IMR-90 (cell line): ENCODE data around the gene OPN4.

Experiments
- BHLHE40 ChIP-seq: fragments of 150-350 bp; IDR thresholded peaks from 2 replicates; pipeline ENCODE4 v1.6.1; 2016; ENCODE audit warnings: mild to moderate bottlenecking, low read depth, low read length
- CHD1 ChIP-seq: IDR thresholded peaks from 2 replicates; pipeline ENCODE4 v1.6.1; 2012; ENCODE audit warnings: low read depth, low read length, improper control_type of control experiment
- CTCF ChIP-seq: conservative IDR thresholded peaks from 2 replicates; pipeline ENCODE4 v1.5.1; 2012; ENCODE audit warnings: mild to moderate bottlenecking, low read depth, low read length, improper control_type of control experiment
- MAFK ChIP-seq: IDR thresholded peaks from 2 replicates; pipeline ENCODE4 v1.6.1; 2012; ENCODE audit warnings: low read depth, low read length, improper control_type of control experiment
- POLR2A ChIP-seq: IDR thresholded peaks from 2 replicates; pipeline ENCODE4 v1.6.1; 2012; ENCODE audit warnings: mild to moderate bottlenecking, low read depth, low read length
- RAD21 ChIP-seq: IDR thresholded peaks from 2 replicates; pipeline ENCODE4 v1.6.1; 2012; ENCODE audit warnings: low read length, improper control_type of control experiment
- RCOR1 ChIP-seq: IDR thresholded peaks from 2 replicates; pipeline ENCODE4 v1.6.1; 2012; ENCODE audit warnings: mild to moderate bottlenecking, low read length, improper control_type of control experiment; ENCODE audit not compliant: insufficient replicate concordance
- RFX5 ChIP-seq: IDR thresholded peaks from 2 replicates; pipeline ENCODE4 v1.8.0; 2012; ENCODE audit warnings: low read depth, mild to moderate bottlenecking, low read length, moderate library complexity
- TF ChIP-seq, protein P1 (sequence below): fragments of 150-350 bp; IDR thresholded peaks from 2 replicates; pipeline ENCODE4 v1.6.1; 2017; ENCODE audit warnings: mild to moderate bottlenecking, antibody characterized with exemption, low read length, low read depth

- TF ChIP-seq CTCF (no peak), BHLHE40 (no peak), RFX5 (no peak), POLR2A (no peak), MAFK (no peak), CHD1 (no peak), RAD21 (no peak), RCOR1 (no peak)
- TF ChIP-seq, protein P1, sequence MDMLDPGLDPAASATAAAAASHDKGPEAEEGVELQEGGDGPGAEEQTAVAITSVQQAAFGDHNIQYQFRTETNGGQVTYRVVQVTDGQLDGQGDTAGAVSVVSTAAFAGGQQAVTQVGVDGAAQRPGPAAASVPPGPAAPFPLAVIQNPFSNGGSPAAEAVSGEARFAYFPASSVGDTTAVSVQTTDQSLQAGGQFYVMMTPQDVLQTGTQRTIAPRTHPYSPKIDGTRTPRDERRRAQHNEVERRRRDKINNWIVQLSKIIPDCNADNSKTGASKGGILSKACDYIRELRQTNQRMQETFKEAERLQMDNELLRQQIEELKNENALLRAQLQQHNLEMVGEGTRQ, result no peak
Observed at GRCh38 chr10:86644794-86645445, 9.4 kb upstream of the OPN4 start.
